GM12864 (cell line): ENCODE measurements around the gene KCNT1.

Experiments
- DNase-seq: peaks from one replicate; pipeline ENCODE4 v3.0.0-alpha.2; 2011; ENCODE audit warnings: low read depth
- H3K4me3 ChIP-seq: 2 replicates; pipeline ENCODE4 v1.5.1; 2011; ENCODE audit warnings: mild to moderate bottlenecking, low read depth, low read length, control low read depth
- CTCF ChIP-seq: IDR thresholded peaks from 2 replicates; pipeline ENCODE4 v1.5.1; 2011; ENCODE audit warnings: low read depth, mild to moderate bottlenecking, moderate library complexity, low read length, control low read depth, inconsistent platforms; ENCODE audit errors: missing control alignments

Gene KCNT1

DNA sequence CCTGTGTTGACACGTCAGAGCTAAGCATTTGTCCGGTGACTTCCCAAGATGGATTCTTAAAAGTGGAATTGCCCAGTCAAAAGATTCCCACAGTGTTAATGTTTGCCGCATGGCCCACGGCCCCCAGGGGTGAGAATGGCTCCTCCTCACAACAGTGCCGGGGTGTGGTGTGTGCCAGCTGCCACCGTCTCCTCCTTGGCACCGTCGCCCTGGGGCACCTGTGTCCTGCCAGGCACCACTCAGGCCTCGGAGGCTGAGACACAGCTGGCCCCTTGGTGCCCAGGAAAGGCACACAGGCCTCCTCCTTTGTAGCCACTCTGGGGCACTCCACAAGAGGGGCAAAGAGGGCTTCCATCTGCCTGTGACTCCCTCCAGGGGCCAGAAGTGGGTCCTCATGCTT, 4.3 kb downstream of the KCNT1 start:
- H3K4me3 ChIP-seq = no peak overlapping the region
- DNase-seq = no peak
- TF ChIP-seq CTCF = no peak

DNA sequence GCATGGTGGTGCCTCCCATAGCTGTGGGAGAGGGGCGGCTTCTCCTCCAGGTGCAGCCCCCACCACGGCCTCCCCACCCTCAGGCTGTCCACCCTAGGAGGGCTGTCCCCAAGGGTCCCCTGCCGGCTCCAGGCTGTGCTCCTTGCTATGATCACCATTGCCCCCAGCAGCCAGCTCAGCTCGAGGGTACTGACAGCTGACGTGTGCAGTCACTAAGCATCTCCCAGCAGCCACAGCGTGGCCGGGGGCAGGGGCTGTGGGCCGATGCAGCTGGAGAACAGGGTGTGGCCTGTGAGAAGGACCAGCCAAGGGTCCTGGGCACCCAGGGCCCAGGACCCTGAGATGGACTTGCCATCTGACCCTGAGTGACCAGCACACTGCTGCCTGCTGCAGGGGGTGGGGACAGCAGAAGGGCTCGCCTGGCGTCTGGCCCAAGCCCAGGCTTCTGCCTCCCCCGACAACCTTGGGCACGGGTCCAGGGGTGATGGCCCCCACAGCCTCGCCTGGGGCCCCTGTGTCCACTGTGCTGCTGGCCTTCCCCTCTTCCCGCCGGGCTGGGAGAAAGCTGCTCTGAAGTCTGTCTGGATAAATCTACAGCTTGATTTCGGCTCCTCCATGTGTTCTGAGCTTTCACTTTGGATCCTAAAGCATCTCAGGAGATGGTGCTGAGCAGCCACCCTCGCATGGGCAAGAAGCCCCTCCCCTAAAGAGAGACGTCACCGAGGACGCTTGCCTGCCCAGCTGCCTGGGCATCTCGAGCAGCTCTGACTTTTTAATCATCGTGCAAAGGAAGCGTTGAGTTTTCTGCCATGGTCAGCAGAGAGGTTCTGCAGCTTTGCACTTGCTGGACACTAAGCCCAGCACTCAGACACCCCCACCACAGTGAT, 5.5 kb downstream of the KCNT1 start:
- no peak overlapping the region for H3K4me3 ChIP-seq
- no peak for TF ChIP-seq CTCF
- no peak for DNase-seq

DNA sequence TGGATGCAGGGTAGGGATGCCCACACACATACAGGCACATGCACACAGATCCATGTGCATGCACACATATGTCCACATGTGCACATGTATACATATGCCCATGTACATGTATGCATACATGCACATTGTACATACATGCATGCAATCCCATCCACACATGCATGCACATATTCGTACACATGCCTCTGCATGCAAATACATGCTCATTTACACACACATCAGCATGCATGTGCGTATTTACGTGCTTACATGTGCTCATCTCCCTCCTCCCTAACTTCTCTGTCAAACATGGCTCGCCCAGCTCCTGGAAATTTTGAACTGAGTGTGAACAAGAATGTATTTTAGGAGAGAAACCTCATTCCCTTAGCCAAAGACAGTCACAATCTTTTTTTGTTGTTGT, 6.2 kb downstream of the KCNT1 start:
- no peak for TF ChIP-seq CTCF
- no peak for DNase-seq
- H3K4me3 ChIP-seq = no peak overlapping the region

DNA sequence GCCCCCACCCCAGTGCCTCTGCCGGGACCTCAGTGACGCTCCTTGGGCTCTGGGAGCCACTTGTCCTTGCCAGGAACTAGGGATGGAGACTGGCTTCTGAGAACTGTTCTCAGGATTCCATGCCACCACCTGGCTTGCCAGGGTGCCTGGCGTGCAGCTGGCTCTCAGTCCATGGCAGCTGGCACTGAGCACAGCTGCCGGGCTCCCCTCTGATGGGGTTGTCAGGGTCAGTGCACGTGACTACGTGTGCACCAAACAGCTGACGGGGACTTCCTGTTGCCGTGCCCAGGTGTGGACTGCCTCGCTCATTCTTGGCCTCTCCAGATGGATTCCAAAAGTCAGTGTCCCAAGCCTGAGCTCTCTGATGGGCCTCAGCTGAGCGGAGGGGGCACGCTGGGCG, 9.4 kb downstream of the KCNT1 start:
- DNase-seq = no peak
- TF ChIP-seq CTCF = no peak
- H3K4me3 ChIP-seq = no peak overlapping the region

- DNase-seq = no peak
- H3K4me3 ChIP-seq = no peak overlapping the region
- TF ChIP-seq CTCF = no peak
These were observed 9.9 kb downstream of the KCNT1 start for GRCh38 chr9:135711881-135712280.

- no peak overlapping the region for H3K4me3 ChIP-seq
- TF ChIP-seq CTCF = no peak
- no peak for DNase-seq
These were observed 10.8 kb downstream of the KCNT1 start for GRCh38 chr9:135712613-135713295.
